ENCODE results near the gene CCM2. TPM values are rescaled to one million over a fixed set of nuclear protein-coding genes. Genes with fewer than 3 reads are reported as not detected.

Gene CCM2
- total RNA-seq, 1 experiment from 2014 or later, result 29.0 TPM

GRCh38 chr7:45068236-45069023 lies 68.4 kb downstream of the CCM2 start:
- in situ Hi-C loops (cut with HindIII; ENCODE audit: low pct_unique_long_range_greater_than_20kb, low sequenced_read_pairs), result no loop called here
- no peak for DNase-seq (ENCODE audit: low read depth, low spot score)

- no peak for DNase-seq (ENCODE audit: low read depth, low spot score)
- in situ Hi-C loops (cut with HindIII; ENCODE audit: low pct_unique_long_range_greater_than_20kb, low sequenced_read_pairs), result no loop called here
Measured at GRCh38 chr7:45069444-45070253, 69.6 kb downstream of the CCM2 start.

GRCh38 chr7:45070254-45070642 lies 70.2 kb downstream of the CCM2 start:
- no peak for DNase-seq (ENCODE audit: low read depth, low spot score)
- in situ Hi-C loops (cut with HindIII; ENCODE audit: low pct_unique_long_range_greater_than_20kb, low sequenced_read_pairs), result no loop called here

GRCh38 chr7:45071528-45071927 lies 71.5 kb downstream of the CCM2 start:
- DNase-seq (ENCODE audit: low read depth, low spot score), result no peak
- in situ Hi-C loops (cut with HindIII; ENCODE audit: low pct_unique_long_range_greater_than_20kb, low sequenced_read_pairs), result no loop called here

GRCh38 chr7:45072131-45073030 lies 72.4 kb downstream of the CCM2 start:
- in situ Hi-C loops (cut with HindIII; ENCODE audit: low pct_unique_long_range_greater_than_20kb, low sequenced_read_pairs), result no loop called here
- no peak for DNase-seq (ENCODE audit: low read depth, low spot score)

DNA sequence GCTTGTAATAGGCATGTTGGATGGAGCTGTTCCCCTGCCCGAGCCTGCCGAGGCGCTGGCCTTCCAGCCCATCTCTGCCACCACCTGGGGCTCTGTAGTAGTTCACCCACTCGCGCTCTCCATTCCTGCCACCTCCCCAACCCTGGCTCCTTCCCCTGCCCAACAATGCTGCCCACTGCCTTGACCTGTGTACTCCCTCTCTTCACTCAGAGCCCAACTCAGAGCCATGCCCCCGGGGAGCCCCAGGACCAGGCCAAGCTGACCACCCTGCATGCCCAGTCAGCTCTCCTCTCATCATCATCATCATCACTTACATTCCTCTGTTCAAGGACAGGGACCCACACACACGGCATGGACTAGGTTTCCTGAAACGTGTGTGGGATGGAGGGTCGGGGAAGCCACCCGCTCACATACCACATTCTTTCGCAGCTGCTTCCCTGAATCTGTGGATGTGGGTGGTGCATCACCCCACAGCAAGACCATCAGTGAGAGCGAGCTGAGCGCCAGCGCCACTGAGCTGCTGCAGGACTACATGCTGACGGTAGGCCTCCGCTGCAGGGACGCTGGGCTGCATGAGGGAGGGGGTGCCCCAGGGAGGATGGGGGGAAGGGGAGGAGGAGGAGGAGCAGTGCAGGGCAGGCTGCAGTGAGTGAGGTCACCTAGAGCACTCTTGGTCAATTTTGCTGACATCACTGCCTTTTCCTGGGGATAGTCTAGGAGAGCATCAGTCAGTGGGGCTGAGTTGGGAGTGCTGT lies 73.2 kb downstream of the CCM2 start:
- in situ Hi-C loops (cut with HindIII; ENCODE audit: low pct_unique_long_range_greater_than_20kb, low sequenced_read_pairs), result no loop called here
- no peak for DNase-seq (ENCODE audit: low read depth, low spot score)

GRCh38 chr7:45073786-45074527 lies 74.0 kb downstream of the CCM2 start:
- in situ Hi-C loops (cut with HindIII; ENCODE audit: low pct_unique_long_range_greater_than_20kb, low sequenced_read_pairs), result no loop called here
- no peak for DNase-seq (ENCODE audit: low read depth, low spot score)

GRCh38 chr7:45074528-45075354 lies 74.7 kb downstream of the CCM2 start:
- in situ Hi-C loops (cut with HindIII; ENCODE audit: low pct_unique_long_range_greater_than_20kb, low sequenced_read_pairs), result no loop called here

GRCh38 chr7:45075355-45075644 lies 75.3 kb downstream of the CCM2 start:
- DNase-seq (ENCODE audit: low read depth, low spot score), result no peak
- in situ Hi-C loops (cut with HindIII; ENCODE audit: low pct_unique_long_range_greater_than_20kb, low sequenced_read_pairs), result no loop called here

More at GRCh38 chr7:45074528-45075354, 74.7 kb downstream of the CCM2 start:
- no peak for DNase-seq (ENCODE audit: low read depth, low spot score)

- no peak for DNase-seq (ENCODE audit: low read depth, low spot score)
- in situ Hi-C loops (cut with HindIII; ENCODE audit: low pct_unique_long_range_greater_than_20kb, low sequenced_read_pairs), result no loop called here
Measured at GRCh38 chr7:45075871-45076796, 76.1 kb downstream of the CCM2 start.

GRCh38 chr7:45076946-45077345 lies 76.9 kb downstream of the CCM2 start:
- no peak for DNase-seq (ENCODE audit: low read depth, low spot score)
- in situ Hi-C loops (cut with HindIII; ENCODE audit: low pct_unique_long_range_greater_than_20kb, low sequenced_read_pairs), result no loop called here

GRCh38 chr7:45077579-45077978 lies 77.6 kb downstream of the CCM2 start:
- no peak for DNase-seq (ENCODE audit: low read depth, low spot score)
- in situ Hi-C loops (cut with HindIII; ENCODE audit: low pct_unique_long_range_greater_than_20kb, low sequenced_read_pairs), result no loop called here

- no peak for DNase-seq (ENCODE audit: low read depth, low spot score)
- in situ Hi-C loops (cut with HindIII; ENCODE audit: low pct_unique_long_range_greater_than_20kb, low sequenced_read_pairs), result no loop called here
Measured at GRCh38 chr7:45078125-45078681, 78.2 kb downstream of the CCM2 start.

DNA sequence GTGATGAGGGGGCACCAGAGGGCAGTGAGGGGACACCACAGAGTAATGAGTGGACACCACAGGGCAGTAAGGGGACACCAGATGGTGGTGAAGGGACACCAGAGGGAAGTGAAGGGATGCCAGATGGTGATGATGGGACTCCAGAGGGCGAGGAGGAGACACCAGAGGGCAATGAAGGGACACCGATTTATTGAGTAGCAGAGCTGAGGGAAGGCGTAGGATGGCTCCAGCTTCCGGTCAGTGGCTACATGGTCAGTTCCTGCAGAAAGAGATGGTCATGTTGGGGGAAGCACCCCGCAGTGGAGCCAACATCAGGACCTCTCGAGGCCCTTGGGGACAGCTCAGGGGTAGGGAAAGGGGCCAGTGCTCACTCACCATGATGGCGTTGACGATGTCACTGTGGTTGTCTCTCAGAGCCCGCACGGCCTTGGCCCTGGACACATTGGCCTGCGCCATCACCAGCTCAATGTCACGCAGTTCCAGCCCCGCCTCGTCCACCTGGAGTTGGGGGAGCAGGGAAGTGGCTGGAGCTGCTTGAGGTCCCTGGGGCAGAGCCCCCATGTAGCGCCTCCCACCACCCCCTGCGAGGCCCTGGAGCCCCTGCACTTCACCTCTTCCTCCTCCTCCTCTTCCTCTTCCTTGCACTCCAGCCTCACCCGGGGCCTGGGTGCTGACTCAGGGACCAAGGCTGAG lies 80.4 kb downstream of the CCM2 start:
- no peak for DNase-seq (ENCODE audit: low read depth, low spot score)
- in situ Hi-C loops (cut with HindIII; ENCODE audit: low pct_unique_long_range_greater_than_20kb, low sequenced_read_pairs), result no loop called here

Measured in SK-MEL-5 (cell line).